HepG2 (cell line): ENCODE results near the gene ITIH2. TPM values are rescaled to one million over a fixed set of nuclear protein-coding genes. Genes with fewer than 3 reads are reported as not detected.

ENCODE experiments used
- AGO2 ChIP-seq: fragments of 200-400 bp; formaldehyde crosslinking; optimal IDR thresholded peaks from 2 replicates; pipeline ENCODE3; 2017; ENCODE audit warnings: mild to moderate bottlenecking, low read depth, low read length, moderate library complexity
- AKAP8 ChIP-seq: sonication (generic); formaldehyde crosslinking; IDR thresholded peaks from 2 replicates; pipeline ENCODE4 v1.5.1; 2020; ENCODE audit warnings: mild to moderate bottlenecking, missing genetic modification reagents
- CHD4 ChIP-seq: fragments of 200-600 bp; sonication (generic); IDR thresholded peaks from 2 replicates; pipeline ENCODE4 v1.7.0; 2017; ENCODE audit warnings: mild to moderate bottlenecking, low read length, borderline replicate concordance
- HHEX ChIP-seq: IDR thresholded peaks from 2 replicates; pipeline ENCODE4 v1.6.1; 2016; ENCODE audit warnings: control low read depth
- JUND ChIP-seq: sonication (generic); formaldehyde crosslinking; IDR thresholded peaks from 2 replicates; pipeline ENCODE4 v1.8.0; 2022; ENCODE audit warnings: mild to moderate bottlenecking, missing genetic modification reagents
- KAT2B ChIP-seq: fragments of 150-350 bp; IDR thresholded peaks from 2 replicates; pipeline ENCODE4 v1.6.1; 2014; ENCODE audit warnings: low read depth, low read length, borderline replicate concordance
- KDM1A ChIP-seq: IDR thresholded peaks from 2 replicates; pipeline ENCODE4 v1.6.1; 2016; ENCODE audit warnings: missing compliant biosample characterization
- KDM2A ChIP-seq: sonication (generic); formaldehyde crosslinking; IDR thresholded peaks from 2 replicates; pipeline ENCODE4 v1.4.0; 2020; ENCODE audit warnings: low read depth, missing genetic modification reagents, borderline replicate concordance
- POLR2G ChIP-seq: fragments of 200-400 bp; formaldehyde crosslinking; IDR thresholded peaks from 2 replicates; pipeline ENCODE4 v1.6.1; 2018; ENCODE audit warnings: mild to moderate bottlenecking, low read depth, low read length, moderate library complexity
- RXRA ChIP-seq: sonication (generic); formaldehyde crosslinking; IDR thresholded peaks from 2 replicates; pipeline ENCODE4 v1.5.1; 2020; ENCODE audit warnings: missing genetic modification reagents
- TFAP4 ChIP-seq: sonication (generic); IDR thresholded peaks from 2 replicates; pipeline ENCODE4 v1.6.1; 2016; ENCODE audit warnings: low read depth, borderline replicate concordance
- UBTF ChIP-seq: sonication (generic); formaldehyde crosslinking; IDR thresholded peaks from 2 replicates; pipeline ENCODE4 v1.4.0; 2020; ENCODE audit warnings: mild to moderate bottlenecking, missing genetic modification reagents
- ZNF17 ChIP-seq: sonication (generic); formaldehyde crosslinking; IDR thresholded peaks from 2 replicates; pipeline ENCODE4 v1.5.0; 2020; ENCODE audit warnings: mild to moderate bottlenecking, missing genetic modification reagents
- ZNF256 ChIP-seq: sonication (generic); formaldehyde crosslinking; conservative IDR thresholded peaks from 2 replicates; pipeline ENCODE4 v1.4.0; 2020; ENCODE audit warnings: missing genetic modification reagents
- ZNF460 ChIP-seq: sonication (generic); formaldehyde crosslinking; IDR thresholded peaks from 2 replicates; pipeline ENCODE4 v1.5.1; 2020; ENCODE audit warnings: missing genetic modification reagents, mild to moderate bottlenecking, borderline replicate concordance
- ZNF589 ChIP-seq: sonication (generic); formaldehyde crosslinking; conservative IDR thresholded peaks from 2 replicates; pipeline ENCODE4 v1.8.0; 2022; ENCODE audit warnings: mild to moderate bottlenecking, moderate library complexity, missing genetic modification reagents
- ZNF761 ChIP-seq: sonication (generic); formaldehyde crosslinking; conservative IDR thresholded peaks from 2 replicates; pipeline ENCODE4 v1.4.0; 2020; ENCODE audit warnings: mild to moderate bottlenecking, missing genetic modification reagents
- polyA plus RNA-seq, 8 experiments: library from polyadenylated mRNA; depleted of rRNA in 3 of 8; stranded (reverse) in 7 of 8; unstranded in 1 of 8; fragments of >200 nt; fragmentation: Illumina TruSeq in 4 of 8; extraction: Trizol in 4 of 8; gene quantifications; 2 replicates each; pipeline versions ENCODE4 v1.2.1 to v1.2.3, GENCODE V29; 2011 to 2016; ENCODE audit warnings: low read depth in 4 of 8, missing spikeins in 1 of 8, mixed read lengths in 1 of 8; ENCODE audit not compliant: insufficient read depth in 1 of 8
- total RNA-seq, 5 experiments: library from RNA; depleted of rRNA; stranded (reverse); fragments of >200 nt; fragmentation: Illumina TruSeq; extraction: Trizol; gene quantifications; 2 replicates each; pipeline ENCODE4 v1.2.3, GENCODE V29; 2016; ENCODE audit warnings: low read depth in 1 of 5
- TF ChIP-seq, protein P1 (sequence below): sonication (generic); formaldehyde crosslinking; IDR thresholded peaks from 2 replicates; pipeline ENCODE4 v1.4.0; 2020; ENCODE audit warnings: missing genetic modification reagents
- TF ChIP-seq, protein P2 (sequence below): sonication (generic); formaldehyde crosslinking; IDR thresholded peaks from 2 replicates; pipeline ENCODE4 v1.4.0; 2020; ENCODE audit warnings: missing genetic modification reagents
- TF ChIP-seq, protein P3 (sequence below): IDR thresholded peaks from 2 replicates; pipeline ENCODE4 v1.6.1; 2016; ENCODE audit warnings: missing compliant biosample characterization, missing genetic modification reagents, borderline replicate concordance

Gene ITIH2
- total and polyA plus RNA-seq, 2 of the 13 experiments (the other 11 are each of a cell fraction or from before 2014, with no cell fraction given), result 1,197 to 1,427 TPM

DNA sequence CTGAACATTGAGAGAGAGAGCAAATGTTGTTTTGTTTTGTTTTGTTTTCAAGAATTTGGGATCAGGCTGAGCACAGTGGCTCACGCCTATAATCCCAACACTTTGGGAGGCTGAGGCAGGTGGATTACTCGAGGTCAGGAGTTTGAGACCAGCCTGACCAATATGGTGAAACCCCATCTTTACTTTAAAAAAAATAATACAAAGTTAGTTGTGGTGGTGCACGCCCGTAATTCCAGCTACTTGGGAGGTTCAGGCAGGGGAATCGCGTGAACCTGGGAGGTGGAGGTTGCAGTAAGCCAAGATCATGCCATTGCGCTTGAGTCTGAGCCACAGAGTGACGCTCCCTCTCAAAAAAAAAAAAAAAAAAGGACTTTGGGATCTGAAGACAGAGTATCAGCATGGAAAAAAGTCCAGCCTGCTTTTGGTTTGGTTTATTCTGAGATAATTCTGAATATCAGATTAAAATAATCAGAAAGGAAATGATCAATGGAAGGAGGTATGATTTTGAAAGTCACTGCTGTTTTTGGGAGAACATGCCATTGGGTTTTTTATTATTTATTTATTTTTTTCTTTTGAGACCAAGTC is 1.9 kb upstream of the ITIH2 start (continued):
- TF ChIP-seq ZNF17 (CRISPR knock-in tag), result no peak
- TF ChIP-seq POLR2G, result peak; percentile 26; the same call in 1 of the 2 replicates
- TF ChIP-seq KDM2A (CRISPR knock-in tag), result 0 out of 2 replicates have a peak, but pooled peaks have one; percentile 6
- TF ChIP-seq, protein P1, sequence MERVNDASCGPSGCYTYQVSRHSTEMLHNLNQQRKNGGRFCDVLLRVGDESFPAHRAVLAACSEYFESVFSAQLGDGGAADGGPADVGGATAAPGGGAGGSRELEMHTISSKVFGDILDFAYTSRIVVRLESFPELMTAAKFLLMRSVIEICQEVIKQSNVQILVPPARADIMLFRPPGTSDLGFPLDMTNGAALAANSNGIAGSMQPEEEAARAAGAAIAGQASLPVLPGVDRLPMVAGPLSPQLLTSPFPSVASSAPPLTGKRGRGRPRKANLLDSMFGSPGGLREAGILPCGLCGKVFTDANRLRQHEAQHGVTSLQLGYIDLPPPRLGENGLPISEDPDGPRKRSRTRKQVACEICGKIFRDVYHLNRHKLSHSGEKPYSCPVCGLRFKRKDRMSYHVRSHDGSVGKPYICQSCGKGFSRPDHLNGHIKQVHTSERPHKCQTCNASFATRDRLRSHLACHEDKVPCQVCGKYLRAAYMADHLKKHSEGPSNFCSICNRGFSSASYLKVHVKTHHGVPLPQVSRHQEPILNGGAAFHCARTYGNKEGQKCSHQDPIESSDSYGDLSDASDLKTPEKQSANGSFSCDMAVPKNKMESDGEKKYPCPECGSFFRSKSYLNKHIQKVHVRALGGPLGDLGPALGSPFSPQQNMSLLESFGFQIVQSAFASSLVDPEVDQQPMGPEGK (CRISPR knock-in tag), result 0 out of 2 replicates have a peak, but pooled peaks have one; percentile 0
- TF ChIP-seq RXRA, result no peak
- TF ChIP-seq, protein P2, sequence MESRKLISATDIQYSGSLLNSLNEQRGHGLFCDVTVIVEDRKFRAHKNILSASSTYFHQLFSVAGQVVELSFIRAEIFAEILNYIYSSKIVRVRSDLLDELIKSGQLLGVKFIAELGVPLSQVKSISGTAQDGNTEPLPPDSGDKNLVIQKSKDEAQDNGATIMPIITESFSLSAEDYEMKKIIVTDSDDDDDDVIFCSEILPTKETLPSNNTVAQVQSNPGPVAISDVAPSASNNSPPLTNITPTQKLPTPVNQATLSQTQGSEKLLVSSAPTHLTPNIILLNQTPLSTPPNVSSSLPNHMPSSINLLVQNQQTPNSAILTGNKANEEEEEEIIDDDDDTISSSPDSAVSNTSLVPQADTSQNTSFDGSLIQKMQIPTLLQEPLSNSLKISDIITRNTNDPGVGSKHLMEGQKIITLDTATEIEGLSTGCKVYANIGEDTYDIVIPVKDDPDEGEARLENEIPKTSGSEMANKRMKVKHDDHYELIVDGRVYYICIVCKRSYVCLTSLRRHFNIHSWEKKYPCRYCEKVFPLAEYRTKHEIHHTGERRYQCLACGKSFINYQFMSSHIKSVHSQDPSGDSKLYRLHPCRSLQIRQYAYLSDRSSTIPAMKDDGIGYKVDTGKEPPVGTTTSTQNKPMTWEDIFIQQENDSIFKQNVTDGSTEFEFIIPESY (CRISPR knock-in tag), result peak; percentile 34; the same call in 1 of the 2 replicates
- no peak for TF ChIP-seq ZNF761 (CRISPR knock-in tag)
- TF ChIP-seq ZNF589 (CRISPR knock-in tag), result no peak
- TF ChIP-seq KAT2B, result no peak
- no peak for TF ChIP-seq ZNF256
- peak; percentile 15 for TF ChIP-seq AGO2
- TF ChIP-seq AKAP8, result no peak
- no peak for TF ChIP-seq JUND (CRISPR knock-in tag)
- TF ChIP-seq ZNF460 (CRISPR knock-in tag), result peak; percentile 89
- peak; percentile 17; the same call in 1 of the 2 replicates for TF ChIP-seq KDM1A (CRISPR knock-in tag)
- 0 out of 2 replicates have a peak, but pooled peaks have one; percentile 20 for TF ChIP-seq UBTF
- TF ChIP-seq HHEX (CRISPR knock-in tag), result no peak
- TF ChIP-seq, protein P3, sequence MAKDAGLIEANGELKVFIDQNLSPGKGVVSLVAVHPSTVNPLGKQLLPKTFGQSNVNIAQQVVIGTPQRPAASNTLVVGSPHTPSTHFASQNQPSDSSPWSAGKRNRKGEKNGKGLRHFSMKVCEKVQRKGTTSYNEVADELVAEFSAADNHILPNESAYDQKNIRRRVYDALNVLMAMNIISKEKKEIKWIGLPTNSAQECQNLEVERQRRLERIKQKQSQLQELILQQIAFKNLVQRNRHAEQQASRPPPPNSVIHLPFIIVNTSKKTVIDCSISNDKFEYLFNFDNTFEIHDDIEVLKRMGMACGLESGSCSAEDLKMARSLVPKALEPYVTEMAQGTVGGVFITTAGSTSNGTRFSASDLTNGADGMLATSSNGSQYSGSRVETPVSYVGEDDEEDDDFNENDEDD (CRISPR knock-in tag), result no peak
- TF ChIP-seq TFAP4, result no peak
- peak; percentile 69 for TF ChIP-seq CHD4
